Epithelial cell of proximal tubule (primary cell): ENCODE results near the gene FIGN. TPM values are rescaled to one million over a fixed set of nuclear protein-coding genes. Genes with fewer than 3 reads are reported as not detected.

Source experiments
- DNase-seq: peaks from one replicate; pipeline ENCODE4 v3.0.0-alpha.2; 2011; ENCODE audit warnings: low read depth
- H3K4me3 ChIP-seq: 2 replicates; pipeline ENCODE4 v1.5.1; 2011; ENCODE audit warnings: low read depth, mild to moderate bottlenecking, low read length
- total RNA-seq: library from RNA; depleted of rRNA; stranded (reverse); fragments of >200 nt; gene quantifications from 2 replicates; pipeline ENCODE4 v1.2.3, GENCODE V29; 2015
- TF ChIP-seq, protein P1 (sequence below): conservative IDR thresholded peaks from 2 replicates; pipeline ENCODE4 v1.5.1; 2012; ENCODE audit warnings: low read depth, mild to moderate bottlenecking, low read length

FIGN gene
- total RNA-seq, 1 donor from 2014 or later: 3.2 TPM

DNA sequence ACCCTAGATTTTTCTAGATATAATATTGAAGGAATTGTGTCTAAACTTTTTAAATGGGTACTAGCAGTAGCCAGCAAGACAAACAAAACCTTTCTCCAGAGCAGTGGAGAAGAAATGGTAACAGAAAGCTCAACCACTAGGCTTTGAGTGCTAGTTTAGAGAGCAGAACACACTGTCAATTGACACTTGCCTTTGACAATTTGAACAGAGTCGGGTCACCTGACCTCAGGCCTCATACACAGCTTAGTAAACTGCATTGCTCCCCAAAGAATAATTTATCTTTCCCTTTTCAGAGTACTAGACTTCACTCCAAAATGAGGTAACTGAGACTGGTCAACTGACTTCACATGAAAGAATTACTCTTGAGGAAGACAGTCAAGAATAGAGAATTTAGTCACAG is 48.6 kb downstream of the FIGN start:
- no peak for DNase-seq
- TF ChIP-seq, protein P1, sequence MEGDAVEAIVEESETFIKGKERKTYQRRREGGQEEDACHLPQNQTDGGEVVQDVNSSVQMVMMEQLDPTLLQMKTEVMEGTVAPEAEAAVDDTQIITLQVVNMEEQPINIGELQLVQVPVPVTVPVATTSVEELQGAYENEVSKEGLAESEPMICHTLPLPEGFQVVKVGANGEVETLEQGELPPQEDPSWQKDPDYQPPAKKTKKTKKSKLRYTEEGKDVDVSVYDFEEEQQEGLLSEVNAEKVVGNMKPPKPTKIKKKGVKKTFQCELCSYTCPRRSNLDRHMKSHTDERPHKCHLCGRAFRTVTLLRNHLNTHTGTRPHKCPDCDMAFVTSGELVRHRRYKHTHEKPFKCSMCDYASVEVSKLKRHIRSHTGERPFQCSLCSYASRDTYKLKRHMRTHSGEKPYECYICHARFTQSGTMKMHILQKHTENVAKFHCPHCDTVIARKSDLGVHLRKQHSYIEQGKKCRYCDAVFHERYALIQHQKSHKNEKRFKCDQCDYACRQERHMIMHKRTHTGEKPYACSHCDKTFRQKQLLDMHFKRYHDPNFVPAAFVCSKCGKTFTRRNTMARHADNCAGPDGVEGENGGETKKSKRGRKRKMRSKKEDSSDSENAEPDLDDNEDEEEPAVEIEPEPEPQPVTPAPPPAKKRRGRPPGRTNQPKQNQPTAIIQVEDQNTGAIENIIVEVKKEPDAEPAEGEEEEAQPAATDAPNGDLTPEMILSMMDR: no peak
- no peak overlapping the region for H3K4me3 ChIP-seq

DNA sequence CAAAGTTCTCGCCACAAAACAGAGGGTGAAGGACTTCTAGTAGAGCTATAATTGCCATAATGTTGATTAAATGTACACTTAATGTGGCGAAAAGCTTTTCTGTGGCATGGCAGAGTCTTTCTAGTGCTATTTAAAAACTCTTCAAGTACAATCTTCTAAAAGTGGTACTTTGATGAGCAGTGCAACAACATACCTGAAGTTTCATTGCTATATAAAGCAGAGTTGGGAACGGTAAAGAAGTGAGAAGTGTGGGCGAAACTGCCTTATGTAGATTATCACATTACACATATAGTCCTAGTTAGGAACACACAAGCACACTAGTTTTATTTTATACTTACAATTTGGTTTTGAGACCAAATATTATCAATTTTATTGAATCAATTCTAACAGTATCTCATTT is 49.5 kb downstream of the FIGN start:
- H3K4me3 ChIP-seq: no peak overlapping the region
- DNase-seq: no peak
- TF ChIP-seq, protein P1: no peak

DNA sequence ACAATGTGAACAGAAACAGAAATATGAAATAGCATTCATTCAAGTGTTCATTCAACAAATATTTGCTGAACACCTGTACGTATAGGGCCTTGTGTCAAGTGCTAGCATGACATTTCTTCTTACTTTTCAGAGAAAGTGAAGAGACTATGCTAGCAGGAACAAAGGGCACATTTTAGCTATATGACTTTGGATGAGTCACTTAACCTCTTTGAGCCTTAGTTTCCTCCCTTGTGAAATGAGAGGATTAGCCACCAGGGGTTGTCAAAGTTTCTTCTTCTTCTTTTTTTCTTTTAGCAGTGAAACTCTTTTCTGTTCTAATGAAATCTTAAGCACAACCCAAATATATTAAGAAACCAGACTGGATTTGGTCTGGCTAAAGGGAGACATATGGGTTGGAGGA is 53.1 kb downstream of the FIGN start:
- H3K4me3 ChIP-seq: no peak overlapping the region
- TF ChIP-seq, protein P1: peak; percentile 55
- DNase-seq: no peak

DNA sequence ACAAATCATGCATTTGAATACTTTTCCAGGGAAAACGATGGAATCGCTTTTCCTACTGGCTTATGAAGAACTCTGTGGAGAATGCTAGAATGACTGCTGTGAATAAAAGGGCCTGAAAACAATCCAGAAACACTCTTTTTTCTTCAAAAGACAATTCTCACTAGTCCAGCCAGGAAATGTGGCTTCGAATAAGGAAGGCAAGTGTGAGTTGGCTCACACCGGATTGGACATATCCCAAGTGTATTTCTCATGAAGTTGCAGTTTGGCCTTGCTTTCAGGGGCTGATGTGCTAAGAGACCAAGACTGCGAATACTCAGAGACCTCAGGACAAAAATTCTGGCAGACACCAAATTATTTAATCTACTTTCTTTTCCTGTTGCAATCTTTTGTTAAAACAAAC is 54.1 kb downstream of the FIGN start:
- DNase-seq: no peak
- TF ChIP-seq, protein P1: no peak
- no peak overlapping the region for H3K4me3 ChIP-seq

DNA sequence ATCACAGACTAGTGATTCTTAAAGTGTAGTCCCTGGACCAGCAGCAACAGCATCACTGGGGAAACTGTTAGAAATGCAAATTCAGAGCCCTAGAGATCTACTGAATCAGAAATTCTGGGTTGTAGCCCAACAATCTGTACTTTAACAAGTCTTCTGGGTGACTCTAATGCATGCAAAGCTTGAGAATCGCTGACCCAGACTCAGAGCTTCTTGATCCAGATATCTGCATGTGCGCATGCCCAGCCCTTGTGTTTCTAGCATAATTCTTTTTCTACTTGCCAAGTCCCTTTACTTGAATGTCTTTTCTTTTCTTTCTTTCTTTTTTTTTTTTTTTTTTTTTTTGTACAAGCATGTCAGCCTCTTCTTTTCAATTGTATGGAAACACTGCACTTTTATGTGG is 60.4 kb downstream of the FIGN start:
- H3K4me3 ChIP-seq: no peak overlapping the region
- DNase-seq: no peak
- TF ChIP-seq, protein P1: no peak

DNA sequence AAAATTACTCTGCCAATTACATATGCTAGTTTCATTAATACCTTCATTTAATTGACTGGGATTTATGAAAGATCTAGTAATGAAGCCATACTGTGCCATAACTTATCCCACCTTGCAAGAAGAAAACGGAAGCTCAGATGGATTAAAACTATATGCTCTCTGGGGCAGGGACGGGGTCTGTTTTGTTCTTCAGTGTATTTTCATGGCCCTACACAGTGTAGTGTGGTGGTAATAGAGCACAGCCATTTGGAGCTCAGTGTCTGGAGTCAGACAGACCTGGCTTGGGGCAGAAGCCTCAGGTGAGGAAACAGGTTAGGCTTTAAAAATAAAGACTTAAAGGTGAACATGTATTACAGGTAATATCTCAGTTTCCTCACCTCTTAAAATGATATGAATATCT is 62.3 kb downstream of the FIGN start:
- H3K4me3 ChIP-seq: no peak overlapping the region

DNA sequence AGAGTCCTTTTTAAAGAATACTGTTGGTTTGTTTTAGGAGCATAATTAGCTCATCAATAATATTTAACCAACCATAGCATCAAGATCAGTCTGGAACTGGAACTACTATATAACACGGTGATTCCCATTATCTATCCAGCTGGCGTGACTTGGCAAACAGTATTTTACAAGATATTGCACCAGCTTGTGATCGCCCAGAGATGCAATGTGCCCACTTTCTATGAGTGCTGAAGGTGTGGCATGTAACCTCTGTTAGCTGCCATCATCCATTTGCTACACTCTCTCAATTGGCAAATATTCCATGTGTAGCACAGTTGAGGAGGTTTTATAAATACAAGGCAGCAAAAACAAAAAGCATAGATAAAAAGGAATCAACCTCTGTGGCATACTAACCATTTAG is 64.9 kb downstream of the FIGN start:
- DNase-seq: no peak

More for the DNA sequence above, 62.3 kb downstream of the FIGN start:
- TF ChIP-seq, protein P1: no peak
- no peak for DNase-seq

More for the DNA sequence above, 64.9 kb downstream of the FIGN start:
- TF ChIP-seq, protein P1: no peak
- H3K4me3 ChIP-seq: no peak overlapping the region
